ENCODE data around the gene ZNF609. TPM values are rescaled to one million over a fixed set of nuclear protein-coding genes. Genes with fewer than 3 reads are reported as not detected.
"Not testable (repeated sequence)": the region's sequence is repeated elsewhere in the genome, so short reads cannot be mapped to it uniquely, and the experiment has no call there.

Gene ZNF609
- total RNA-seq, 1 experiment from 2014 or later: 35.0 TPM

GRCh38 chr15:64600794-64601193, 140.4 kb downstream of the ZNF609 start:
- Histone ChIP-seq H3K27me3 (replicated peaks; ENCODE audit: insufficient read depth, low read depth, low read length, poor library complexity) (no peaks in the 10 kb centered on the region), H3K4me3 (ENCODE audit: low read depth, low read length, poor library complexity, severe bottlenecking) (no peak overlapping the region), H3K4me1 (ENCODE audit: insufficient read depth, low read length, poor library complexity, severe bottlenecking) (peaks cover 35% of the 10 kb centered on the region), H3K36me3 (ENCODE audit: insufficient read depth, low read length, poor library complexity, severe bottlenecking) (no peaks in the 10 kb centered on the region), H3K27ac (ENCODE audit: low read depth, low read length, poor library complexity, severe bottlenecking) (peak overlapping the region; percentile 15), H3K9me3 (ENCODE audit: low read depth, low read length, poor library complexity, severe bottlenecking) (no peaks in the 10 kb centered on the region)
- no peak for DNase-seq (ENCODE audit: low spot score)
- POLR2A ChIA-PET (ENCODE audit: low non-redundant PET): no interaction called here
- TF ChIP-seq CTCF (conservative IDR thresholded peaks at IDR 0.05; ENCODE audit: low read depth, low read length): no peak
- TF ChIP-seq EZH2 (IDR thresholded peaks at IDR 0.05; ENCODE audit: borderline replicate concordance, low read depth, low read length, poor library complexity, severe bottlenecking): no peak
- CTCF ChIA-PET: no interaction called here
- intact Hi-C loops (cut with micrococcal nuclease; ENCODE audit: unreplicated experiment): no loop called here
- no TSS peak for BruUV-seq (replicated peaks)

GRCh38 chr15:64604319-64604718, 143.9 kb downstream of the ZNF609 start:
- Histone ChIP-seq H3K4me3 (ENCODE audit: low read depth, low read length, poor library complexity, severe bottlenecking) (no peak overlapping the region), H3K36me3 (ENCODE audit: insufficient read depth, low read length, poor library complexity, severe bottlenecking) (no peaks in the 10 kb centered on the region), H3K27ac (ENCODE audit: low read depth, low read length, poor library complexity, severe bottlenecking) (no peak overlapping the region), H3K9me3 (ENCODE audit: low read depth, low read length, poor library complexity, severe bottlenecking) (no peaks in the 10 kb centered on the region), H3K4me1 (ENCODE audit: insufficient read depth, low read length, poor library complexity, severe bottlenecking) (peaks cover 20% of the 10 kb centered on the region), H3K27me3 (replicated peaks; ENCODE audit: insufficient read depth, low read depth, low read length, poor library complexity) (no peaks in the 10 kb centered on the region)
- no peak for TF ChIP-seq CTCF (conservative IDR thresholded peaks at IDR 0.05; ENCODE audit: low read depth, low read length)
- TF ChIP-seq EZH2 (IDR thresholded peaks at IDR 0.05; ENCODE audit: borderline replicate concordance, low read depth, low read length, poor library complexity, severe bottlenecking): no peak
- no peak for DNase-seq (ENCODE audit: low spot score)
- intact Hi-C loops (cut with micrococcal nuclease; ENCODE audit: unreplicated experiment): no loop called here
- ChIA-PET CTCF (no interaction called here), POLR2A (ENCODE audit: low non-redundant PET) (no interaction called here)
- BruUV-seq (replicated peaks): no TSS peak

- BruUV-seq (replicated peaks); H3K9me3 ChIP-seq (ENCODE audit: low read depth, low read length, poor library complexity, severe bottlenecking); POLR2A ChIA-PET (ENCODE audit: low non-redundant PET); DNase-seq (ENCODE audit: low spot score); H3K27me3 ChIP-seq (replicated peaks; ENCODE audit: insufficient read depth, low read depth, low read length, poor library complexity); intact Hi-C loops (cut with micrococcal nuclease; ENCODE audit: unreplicated experiment); H3K27ac ChIP-seq (ENCODE audit: low read depth, low read length, poor library complexity, severe bottlenecking); CTCF ChIA-PET; H3K4me3 ChIP-seq (ENCODE audit: low read depth, low read length, poor library complexity, severe bottlenecking); H3K36me3 ChIP-seq (ENCODE audit: insufficient read depth, low read length, poor library complexity, severe bottlenecking): not testable (repeated sequence)
- peaks cover 14% of the 10 kb centered on the region for H3K4me1 ChIP-seq (ENCODE audit: insufficient read depth, low read length, poor library complexity, severe bottlenecking)
Measured at GRCh38 chr15:64607416-64607815, 147.0 kb downstream of the ZNF609 start.

GRCh38 chr15:64610257-64610919, 150.0 kb downstream of the ZNF609 start:
- H3K4me1 ChIP-seq (ENCODE audit: insufficient read depth, low read length, poor library complexity, severe bottlenecking): peaks cover 11% of the 10 kb centered on the region
- no peak for DNase-seq (ENCODE audit: low spot score)
- POLR2A ChIA-PET (ENCODE audit: low non-redundant PET): no interaction called here
- CTCF ChIA-PET: no interaction called here
- H3K36me3 ChIP-seq (ENCODE audit: insufficient read depth, low read length, poor library complexity, severe bottlenecking): no peaks in the 10 kb centered on the region
- no peak overlapping the region for H3K4me3 ChIP-seq (ENCODE audit: low read depth, low read length, poor library complexity, severe bottlenecking)
- TF ChIP-seq CTCF (conservative IDR thresholded peaks at IDR 0.05; ENCODE audit: low read depth, low read length) (no peak), EZH2 (IDR thresholded peaks at IDR 0.05; ENCODE audit: borderline replicate concordance, low read depth, low read length, poor library complexity, severe bottlenecking) (no peak)
- H3K27ac ChIP-seq (ENCODE audit: low read depth, low read length, poor library complexity, severe bottlenecking): peak overlapping the region; percentile 9
- no peaks in the 10 kb centered on the region for H3K27me3 ChIP-seq (replicated peaks; ENCODE audit: insufficient read depth, low read depth, low read length, poor library complexity)
- intact Hi-C loops (cut with micrococcal nuclease; ENCODE audit: unreplicated experiment): no loop called here
- no TSS peak for BruUV-seq (replicated peaks)
- no peaks in the 10 kb centered on the region for H3K9me3 ChIP-seq (ENCODE audit: low read depth, low read length, poor library complexity, severe bottlenecking)

Measured in A673 (cell line).